ENCODE measurements around the gene CFAP74. TPM values are rescaled to one million over a fixed set of nuclear protein-coding genes. Genes with fewer than 3 reads are reported as not detected.

CFAP74 gene
- total and polyA plus RNA-seq, 2 of the 13 experiments (the other 11 are each of a cell fraction or from before 2014, with no cell fraction given), result 0.27 to 0.62 TPM

GRCh38 chr1:1942753-1943656 is 60.6 kb downstream of the CFAP74 start (continued):
- TF ChIP-seq ZNF512B (CRISPR knock-in tag; IDR thresholded peaks at IDR 0.05; ENCODE audit: borderline replicate concordance) (no peak; the same call in 1 of the 2 replicates), CENPT (CRISPR knock-in tag; IDR thresholded peaks at IDR 0.05; ENCODE audit: low read depth) (no peak), POLR2AphosphoS2 (IDR thresholded peaks at IDR 0.05; ENCODE audit: low read depth, low read length) (no peak), ATF4 (CRISPR knock-in tag; IDR thresholded peaks at IDR 0.05) (0 out of 4 replicates have a peak, but pooled peaks of 1 of the 2 experiments have one; percentile 36), CBFB (CRISPR knock-in tag; IDR thresholded peaks at IDR 0.05) (peak; percentile 74), RFX5 (IDR thresholded peaks at IDR 0.05; ENCODE audit: low read depth, low read length) (no peak; the same call in 1 of the 2 replicates), TEF (CRISPR knock-in tag; IDR thresholded peaks at IDR 0.05) (peak; percentile 51; the same call in 1 of the 2 replicates), ZNF136 (CRISPR knock-in tag; IDR thresholded peaks at IDR 0.05; ENCODE audit: low read depth) (no peak), E2F2 (CRISPR knock-in tag; IDR thresholded peaks at IDR 0.05; ENCODE audit: borderline replicate concordance) (0 out of 2 replicates have a peak, but pooled peaks have one; percentile 47), ZBTB21 (CRISPR knock-in tag; IDR thresholded peaks at IDR 0.05) (no peak), ZNF746 (CRISPR knock-in tag; IDR thresholded peaks at IDR 0.05) (peak; percentile 86), TBX3 (IDR thresholded peaks at IDR 0.05; ENCODE audit: borderline replicate concordance) (no peak), ZNF576 (CRISPR knock-in tag; IDR thresholded peaks at IDR 0.05) (no peak), ZNF367 (CRISPR knock-in tag; IDR thresholded peaks at IDR 0.05; ENCODE audit: borderline replicate concordance) (no peak), NFAT5 (CRISPR knock-in tag; IDR thresholded peaks at IDR 0.05) (no peak), RARA (CRISPR knock-in tag; IDR thresholded peaks at IDR 0.05) (peak; percentile 93)

Measured in HepG2 (cell line).